ENCODE data around the gene SGPP2. TPM values are rescaled to one million over a fixed set of nuclear protein-coding genes. Genes with fewer than 3 reads are reported as not detected.

SGPP2 gene
- total RNA-seq, 4 donors from 2014 or later = 38.7 to 61.3 (median 59.0) TPM

GRCh38 chr2:222436040-222436413, 11.7 kb downstream of the SGPP2 start:
- no peak overlapping the region for H3K4me3 ChIP-seq (ENCODE audit: low read depth, poor library complexity, severe bottlenecking)
- no peak for DNase-seq (ENCODE audit: low spot score in 2 of 2)
- 78 to 85% methylated on average over 2 of the region's 2 CpGs for WGBS, 2 donors
- intact Hi-C loops (cut with DNase I; ENCODE audit: low total_unique reads) = no loop called here
- TF ChIP-seq CTCF (IDR thresholded peaks at IDR 0.05) (no peak), POLR2A (IDR thresholded peaks at IDR 0.05) (no peak)

DNA sequence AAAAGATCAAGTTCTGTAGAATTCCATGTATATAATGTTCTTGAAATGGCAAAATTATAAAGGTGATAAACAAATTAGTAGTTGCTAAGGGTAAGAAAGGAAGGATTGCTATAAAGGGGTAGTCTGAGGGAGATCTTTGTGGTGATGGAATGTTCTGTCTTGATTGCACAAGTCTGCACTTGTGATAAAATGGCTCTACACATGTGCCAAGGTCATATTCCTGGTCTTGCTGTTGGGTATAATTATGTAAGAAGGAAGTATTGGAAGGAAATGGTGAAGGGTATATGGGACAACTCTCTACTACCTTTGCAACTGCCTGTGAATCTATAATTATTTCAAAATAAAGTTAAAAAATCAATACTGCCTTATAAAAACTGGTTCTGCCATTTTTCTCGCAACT, 15.3 kb downstream of the SGPP2 start:
- TF ChIP-seq CTCF (IDR thresholded peaks at IDR 0.05) (no peak), POLR2A (IDR thresholded peaks at IDR 0.05) (no peak)
- WGBS, 2 donors = 32 to 43% methylated on average over 1 of the region's 1 CpG
- intact Hi-C loops (cut with DNase I; ENCODE audit: low total_unique reads) = no loop called here
- no peak for DNase-seq (ENCODE audit: low spot score in 2 of 2)
- no peak overlapping the region for H3K4me3 ChIP-seq (ENCODE audit: low read depth, poor library complexity, severe bottlenecking)

GRCh38 chr2:222440673-222441422, 16.5 kb downstream of the SGPP2 start:
- no peak for DNase-seq (ENCODE audit: low spot score in 2 of 2)
- TF ChIP-seq CTCF (IDR thresholded peaks at IDR 0.05) (no peak), POLR2A (IDR thresholded peaks at IDR 0.05) (no peak)
- intact Hi-C loops (cut with DNase I; ENCODE audit: low total_unique reads) = no loop called here
- WGBS, 2 donors = 46 to 71% methylated on average over 4 of the region's 4 CpGs
- no peak overlapping the region for H3K4me3 ChIP-seq (ENCODE audit: low read depth, poor library complexity, severe bottlenecking)

- intact Hi-C loops (cut with DNase I; ENCODE audit: low total_unique reads) = no loop called here
- WGBS, 2 donors = 58 to 59% methylated on average over 5 of the region's 5 CpGs
Observed at GRCh38 chr2:222442665-222443064, 18.3 kb downstream of the SGPP2 start.

DNA sequence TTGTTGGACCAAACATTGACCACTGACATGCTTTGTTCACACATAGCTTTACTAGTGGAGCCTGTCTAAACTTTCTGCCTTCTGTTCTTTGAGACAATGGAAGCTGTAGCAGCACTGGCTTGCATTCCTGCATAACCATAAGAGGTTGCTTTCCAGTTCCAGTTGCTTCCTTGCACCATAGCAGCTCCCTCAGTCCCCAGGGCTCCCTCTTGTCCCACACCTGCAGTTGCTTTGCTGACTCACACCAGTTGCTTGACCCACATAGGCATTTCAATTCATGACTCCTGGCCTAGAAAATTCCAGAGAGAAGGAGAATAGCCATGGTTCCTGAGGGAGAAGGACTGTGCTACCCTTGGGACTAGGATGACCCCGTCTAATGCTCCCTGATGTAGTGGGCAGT, 20.9 kb downstream of the SGPP2 start:
- no peak overlapping the region for H3K4me3 ChIP-seq (ENCODE audit: low read depth, poor library complexity, severe bottlenecking)
- WGBS, 2 donors = 69 to 75% methylated on average over 1 of the region's 1 CpG
- intact Hi-C loops (cut with DNase I; ENCODE audit: low total_unique reads) = no loop called here
- DNase-seq (ENCODE audit: low spot score in 2 of 2) = no peak
- no peak for TF ChIP-seq CTCF (IDR thresholded peaks at IDR 0.05)
- no peak for TF ChIP-seq POLR2A (IDR thresholded peaks at IDR 0.05)

More at GRCh38 chr2:222442665-222443064, 18.3 kb downstream of the SGPP2 start:
- TF ChIP-seq CTCF (IDR thresholded peaks at IDR 0.05) = no peak
- TF ChIP-seq POLR2A (IDR thresholded peaks at IDR 0.05) = no peak
- no peak for DNase-seq (ENCODE audit: low spot score in 2 of 2)
- no peak overlapping the region for H3K4me3 ChIP-seq (ENCODE audit: low read depth, poor library complexity, severe bottlenecking)

- intact Hi-C loops (cut with DNase I; ENCODE audit: low total_unique reads) = no loop called here
- TF ChIP-seq POLR2A (IDR thresholded peaks at IDR 0.05) (no peak), CTCF (IDR thresholded peaks at IDR 0.05) (no peak)
- DNase-seq (ENCODE audit: low spot score in 2 of 2) = no peak
- no peak overlapping the region for H3K4me3 ChIP-seq (ENCODE audit: low read depth, poor library complexity, severe bottlenecking)
- WGBS, 2 donors = 80 to 83% methylated on average over 3 of the region's 3 CpGs
Observed at GRCh38 chr2:222447131-222447530, 22.8 kb downstream of the SGPP2 start.
